Endothelial cell of umbilical vein (primary cell): ENCODE results near the gene SDK2. TPM values are rescaled to one million over a fixed set of nuclear protein-coding genes. Genes with fewer than 3 reads are reported as not detected.

Experiments
- BruUV-seq: library from RNA; stranded (reverse); fragments of 400-500 nt; replicated peaks from 2 replicates; lab custom pipeline; 2021; lab: Mats Ljungman, UMichigan
- CTCF ChIA-PET: fragments of 300-600, 350-600 bp; sonication (Branson Sonifier 250); formaldehyde crosslinking; loops from one replicate; lab custom pipeline; 2021; ENCODE audit warnings: antibody characterized with exemption, inconsistent platforms; lab: Charles Lee
- POLR2A ChIA-PET: fragments of 300-600, 350-600 bp; sonication (Branson Sonifier 250); formaldehyde crosslinking; loops from one replicate; lab custom pipeline; 2021; ENCODE audit warnings: antibody characterized with exemption, inconsistent platforms; lab: Charles Lee
- DNase-seq: peaks from one replicate; pipeline ENCODE4 v3.0.0-alpha.2; 2011; ENCODE audit warnings: low read depth, low spot score
- FAIRE-seq: peaks from 2 replicates; lab custom pipeline; 2011; peaks lifted over from hg19 to GRCh38; lab: Jason Lieb, UNC
- H2AFZ ChIP-seq: 2 replicates; pipeline ENCODE4 v1.6.0; 2012; ENCODE audit warnings: low read depth, low read length, control low read depth, inconsistent platforms
- H3K27ac ChIP-seq: 2 replicates; pipeline ENCODE4 v1.5.1; 2011; ENCODE audit warnings: low read depth, mild to moderate bottlenecking, control low read depth, low read length, moderate library complexity; ENCODE audit not compliant: insufficient read depth
- H3K27me3 ChIP-seq, 2 experiments: 2 replicates each; pipeline versions ENCODE4 v1.6.0 to v1.6.1; 2011; ENCODE audit warnings: low read length in 2 of 2, mixed read lengths in 1 of 2; ENCODE audit not compliant: control insufficient read depth in 2 of 2, insufficient read depth in 2 of 2
- H3K36me3 ChIP-seq, 2 experiments: 2 replicates in 1 of 2; 3 replicates in 1 of 2; pipeline ENCODE4 v1.5.1; 2011; ENCODE audit warnings: low read length in 2 of 2, mild to moderate bottlenecking in 1 of 2, moderate library complexity in 1 of 2; ENCODE audit not compliant: control insufficient read depth in 2 of 2, insufficient read depth in 2 of 2; ENCODE audit errors: extremely low read depth in 1 of 2
- H3K4me1 ChIP-seq: 3 replicates; pipeline ENCODE4 v1.5.1; 2011; ENCODE audit warnings: mild to moderate bottlenecking, low read length; ENCODE audit not compliant: control insufficient read depth, insufficient read depth; ENCODE audit errors: extremely low read depth
- H3K4me2 ChIP-seq: 2 replicates; pipeline ENCODE4 v1.6.1; 2011; ENCODE audit warnings: low read length, control low read depth, mixed read lengths; ENCODE audit not compliant: insufficient read depth
- H3K4me3 ChIP-seq, 3 experiments: fragments of 200-600 bp in 1 of 3; sonication (generic), shearing (Covaris generic) in 1 of 3; replicated peaks in 1 of 3; 2 replicates each; pipeline ENCODE4 v1.5.1; 2011 to 2016; ENCODE audit warnings: control low read depth in 3 of 3, low read length in 3 of 3, mild to moderate bottlenecking in 2 of 3, inconsistent platforms in 1 of 3, low read depth in 1 of 3, moderate library complexity in 1 of 3; ENCODE audit not compliant: insufficient read depth in 1 of 3
- H3K79me2 ChIP-seq: 2 replicates; pipeline ENCODE4 v1.6.0; 2012; ENCODE audit warnings: low read length, inconsistent platforms; ENCODE audit not compliant: control insufficient read depth, insufficient read depth
- H3K9ac ChIP-seq: replicated peaks from 2 replicates; pipeline ENCODE3; 2011; ENCODE audit warnings: low read length, control low read depth; ENCODE audit not compliant: insufficient read depth; ENCODE audit errors: extremely low read depth
- H3K9me1 ChIP-seq: replicated peaks from 3 replicates; pipeline ENCODE4 v1.6.0; 2011; ENCODE audit warnings: mild to moderate bottlenecking, low read length; ENCODE audit not compliant: control insufficient read depth, insufficient read depth; ENCODE audit errors: extremely low read depth
- H3K9me3 ChIP-seq: replicated peaks from 2 replicates; pipeline ENCODE4 v1.5.1; 2012; ENCODE audit warnings: low read length, inconsistent platforms; ENCODE audit not compliant: control insufficient read depth, insufficient read depth
- H4K20me1 ChIP-seq: replicated peaks from 2 replicates; pipeline ENCODE3; 2011; ENCODE audit warnings: mild to moderate bottlenecking, low read length; ENCODE audit not compliant: control insufficient read depth, insufficient read depth; ENCODE audit errors: extremely low read depth
- EZH2 ChIP-seq: IDR thresholded peaks from 2 replicates; pipeline ENCODE4 v1.6.1; 2012; ENCODE audit warnings: borderline replicate concordance, low read depth, mild to moderate bottlenecking, moderate library complexity, low read length, inconsistent platforms; ENCODE audit not compliant: severe bottlenecking
- FOS ChIP-seq: IDR thresholded peaks from 2 replicates; pipeline ENCODE4 v1.6.1; 2011; ENCODE audit warnings: mild to moderate bottlenecking, low read length, moderate library complexity, borderline replicate concordance; ENCODE audit not compliant: insufficient read depth
- GATA2 ChIP-seq: IDR thresholded peaks from 2 replicates; pipeline ENCODE4 v1.7.0; 2011; ENCODE audit warnings: low read depth, mild to moderate bottlenecking, moderate library complexity, mixed read lengths, low read length; ENCODE audit not compliant: insufficient read length, insufficient read depth
- JUN ChIP-seq: IDR thresholded peaks from 2 replicates; pipeline ENCODE4 v1.6.1; 2011; ENCODE audit warnings: borderline replicate concordance, low read depth; ENCODE audit not compliant: insufficient read length, insufficient read depth
- MYC ChIP-seq: IDR thresholded peaks from one replicate; pipeline ENCODE4 v1.6.1; 2011; ENCODE audit warnings: mild to moderate bottlenecking, low read depth, low read length
- POLR2A ChIP-seq: IDR thresholded peaks from 2 replicates; pipeline ENCODE4 v1.6.1; 2012; ENCODE audit warnings: low read depth, mild to moderate bottlenecking, control low read depth, low read length
- POLR2AphosphoS5 ChIP-seq: IDR thresholded peaks from 2 replicates; pipeline ENCODE4 v1.6.1; 2012; ENCODE audit warnings: low read depth, mild to moderate bottlenecking, control low read depth, low read length, moderate library complexity; ENCODE audit not compliant: insufficient read depth
- dilution Hi-C: fragments of 300-500 bp; cut with MboI; formaldehyde crosslinking; loops from one replicate; pipeline ENCODE4 v1.15.0; 2019; ENCODE audit warnings: low sequenced_read_pairs; ENCODE audit not compliant: extremely low pct_ligation_motif_present
- intact Hi-C: fragments of 100-400 bp; cut with micrococcal nuclease; formaldehyde crosslinking; loops from one replicate; pipeline ENCODE4 v1.10.0; 2022
- polyA plus RNA-seq, 4 experiments: library from polyadenylated mRNA; depleted of rRNA in 3 of 4; stranded (reverse) in 3 of 4; unstranded in 1 of 4; fragments of >200 nt; gene quantifications; 2 replicates each; pipeline versions ENCODE4 v1.2.1 to v1.2.3, GENCODE V29; 2011 to 2012; ENCODE audit warnings: missing spikeins in 1 of 4
- total RNA-seq: library from RNA; stranded (reverse); gene quantifications from 2 replicates; pipeline ENCODE4 v1.2.3, GENCODE V29; 2021
- TF ChIP-seq, protein P1 (sequence below): IDR thresholded peaks from 2 replicates; pipeline ENCODE4 v1.6.1; 2011; ENCODE audit not compliant: insufficient read depth, insufficient read length
- TF ChIP-seq, protein P2 (sequence below), 2 donors: IDR thresholded peaks; 1 replicate in 1 of 2; 2 replicates in 1 of 2; pipeline ENCODE4 v1.5.1; 2011; ENCODE audit warnings: low read length in 2 of 2, mild to moderate bottlenecking in 2 of 2, moderate library complexity in 2 of 2, control low read depth in 1 of 2, inconsistent platforms in 1 of 2, low read depth in 1 of 2; ENCODE audit not compliant: insufficient read depth in 1 of 2; ENCODE audit errors: extremely low read depth in 1 of 2

Gene SDK2
- total and polyA plus RNA-seq, 2 donors (not counting 3 experiments of a cell fraction or from before 2014, with no cell fraction given) = not detected

DNA sequence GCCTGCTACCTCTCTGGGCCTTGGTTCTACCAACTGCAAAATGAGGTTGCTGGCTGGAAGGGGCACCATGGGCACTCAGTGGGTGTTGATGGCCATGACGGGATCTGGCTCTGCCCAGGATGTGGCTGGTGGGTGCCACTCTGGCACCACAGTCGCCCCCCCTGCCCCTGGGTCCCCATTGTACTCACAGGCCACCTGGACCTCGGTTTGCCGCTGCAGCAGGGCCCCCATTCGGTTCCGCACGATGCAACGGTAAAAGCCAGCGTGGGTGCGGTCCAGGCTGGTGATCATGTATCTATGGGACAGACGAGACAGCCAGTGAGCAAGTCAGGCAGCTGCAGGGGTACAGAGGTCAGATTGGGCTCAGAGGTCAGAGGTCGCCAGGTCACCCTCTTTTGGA is 172.3 kb downstream of the SDK2 start:
- intact Hi-C loops (no loop called here), dilution Hi-C loops (no loop called here)
- no peak for FAIRE-seq

DNA sequence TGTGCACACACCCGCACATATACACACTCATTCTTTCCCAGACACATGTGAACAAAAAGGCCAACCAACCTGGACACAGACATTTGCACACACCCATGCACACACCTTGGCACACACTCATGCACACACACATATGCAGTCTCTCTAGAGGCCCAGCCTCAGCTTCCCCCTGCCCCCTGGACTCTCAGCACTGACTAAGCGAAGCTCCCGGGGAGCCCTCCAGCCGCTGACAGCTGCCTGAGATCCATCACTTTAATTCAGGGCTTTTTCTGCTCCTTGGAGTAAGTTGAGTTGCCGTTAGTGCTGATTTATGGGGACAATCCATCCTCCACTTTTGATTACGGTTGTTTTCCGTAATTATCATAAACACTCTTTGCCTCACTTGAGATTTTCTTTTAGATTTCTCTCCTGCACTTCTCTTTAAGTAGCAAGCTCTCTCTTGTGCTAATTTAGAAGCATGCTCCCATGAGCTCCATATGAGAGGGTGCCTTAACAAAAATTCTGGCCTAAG is 173.9 kb downstream of the SDK2 start:
- Histone ChIP-seq H3K27ac (no peak overlapping the region), H3K36me3 (no peaks in the 10 kb centered on the region), H3K9me1 (no peaks in the 10 kb centered on the region), H2AFZ (no peak overlapping the region), H3K27me3 (no peaks in the 10 kb centered on the region), H3K9ac (no peak overlapping the region), H4K20me1 (no peaks in the 10 kb centered on the region), H3K9me3 (no peaks in the 10 kb centered on the region), H3K4me3 (no peak overlapping the region), H3K4me1 (no peaks in the 10 kb centered on the region), H3K79me2 (no peaks in the 10 kb centered on the region), H3K4me2 (no peak overlapping the region)
- POLR2A ChIA-PET = no interaction called here
- dilution Hi-C loops (no loop called here), intact Hi-C loops (no loop called here)
- no peak for FAIRE-seq
- no peak for DNase-seq
- no peak for TF ChIP-seq EZH2
- TF ChIP-seq POLR2A = no peak
- TF ChIP-seq, protein P1, sequence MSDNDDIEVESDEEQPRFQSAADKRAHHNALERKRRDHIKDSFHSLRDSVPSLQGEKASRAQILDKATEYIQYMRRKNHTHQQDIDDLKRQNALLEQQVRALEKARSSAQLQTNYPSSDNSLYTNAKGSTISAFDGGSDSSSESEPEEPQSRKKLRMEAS = no peak
- no peak for TF ChIP-seq GATA2
- TF ChIP-seq FOS = no peak
- TF ChIP-seq, protein P2, sequence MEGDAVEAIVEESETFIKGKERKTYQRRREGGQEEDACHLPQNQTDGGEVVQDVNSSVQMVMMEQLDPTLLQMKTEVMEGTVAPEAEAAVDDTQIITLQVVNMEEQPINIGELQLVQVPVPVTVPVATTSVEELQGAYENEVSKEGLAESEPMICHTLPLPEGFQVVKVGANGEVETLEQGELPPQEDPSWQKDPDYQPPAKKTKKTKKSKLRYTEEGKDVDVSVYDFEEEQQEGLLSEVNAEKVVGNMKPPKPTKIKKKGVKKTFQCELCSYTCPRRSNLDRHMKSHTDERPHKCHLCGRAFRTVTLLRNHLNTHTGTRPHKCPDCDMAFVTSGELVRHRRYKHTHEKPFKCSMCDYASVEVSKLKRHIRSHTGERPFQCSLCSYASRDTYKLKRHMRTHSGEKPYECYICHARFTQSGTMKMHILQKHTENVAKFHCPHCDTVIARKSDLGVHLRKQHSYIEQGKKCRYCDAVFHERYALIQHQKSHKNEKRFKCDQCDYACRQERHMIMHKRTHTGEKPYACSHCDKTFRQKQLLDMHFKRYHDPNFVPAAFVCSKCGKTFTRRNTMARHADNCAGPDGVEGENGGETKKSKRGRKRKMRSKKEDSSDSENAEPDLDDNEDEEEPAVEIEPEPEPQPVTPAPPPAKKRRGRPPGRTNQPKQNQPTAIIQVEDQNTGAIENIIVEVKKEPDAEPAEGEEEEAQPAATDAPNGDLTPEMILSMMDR (IDR thresholded peaks at IDR 0.05; ENCODE audit: extremely low read depth in 1 of 2, insufficient read depth in 1 of 2, low read depth in 1 of 2, low read length in 2 of 2) = no peak
- no peak for TF ChIP-seq POLR2AphosphoS5
- no peak for TF ChIP-seq MYC
- TF ChIP-seq JUN = no peak
- CTCF ChIA-PET = no interaction called here
- BruUV-seq = no TSS peak

More for the DNA sequence above, 172.3 kb downstream of the SDK2 start:
- ChIA-PET CTCF (no interaction called here), POLR2A (no interaction called here)
- no peaks in the 10 kb centered on the region for H4K20me1 ChIP-seq
- no peaks in the 10 kb centered on the region for H3K27me3 ChIP-seq
- BruUV-seq = no TSS peak
- TF ChIP-seq FOS = no peak
- TF ChIP-seq GATA2 = no peak
- TF ChIP-seq POLR2A = no peak
- no peak for TF ChIP-seq EZH2
- TF ChIP-seq MYC = no peak
- TF ChIP-seq JUN = no peak
- no peak for TF ChIP-seq POLR2AphosphoS5
- no peak overlapping the region for H3K4me2 ChIP-seq
- H3K9ac ChIP-seq = no peak overlapping the region
- DNase-seq = no peak
- H3K4me1 ChIP-seq = no peaks in the 10 kb centered on the region
- H3K79me2 ChIP-seq = no peaks in the 10 kb centered on the region
- no peaks in the 10 kb centered on the region for H3K36me3 ChIP-seq
- H2AFZ ChIP-seq = no peak overlapping the region
- H3K27ac ChIP-seq = no peak overlapping the region
- no peaks in the 10 kb centered on the region for H3K9me1 ChIP-seq
- no peaks in the 10 kb centered on the region for H3K9me3 ChIP-seq
- no peak overlapping the region for H3K4me3 ChIP-seq
